Fibroblast of skin of right quadriceps (primary cell): ENCODE results near the gene EIF4E1B.
A peak's percentile ranks its signal among the peaks of the same experiment; 100 is the strongest.
"Not testable (repeated sequence)": the region's sequence is repeated elsewhere in the genome, so short reads cannot be mapped to it uniquely, and the experiment has no call there.

Source experiments
- DNase-seq: peaks from one replicate; pipeline ENCODE4 v3.0.0-alpha.2; 2013

Gene EIF4E1B, protein sequence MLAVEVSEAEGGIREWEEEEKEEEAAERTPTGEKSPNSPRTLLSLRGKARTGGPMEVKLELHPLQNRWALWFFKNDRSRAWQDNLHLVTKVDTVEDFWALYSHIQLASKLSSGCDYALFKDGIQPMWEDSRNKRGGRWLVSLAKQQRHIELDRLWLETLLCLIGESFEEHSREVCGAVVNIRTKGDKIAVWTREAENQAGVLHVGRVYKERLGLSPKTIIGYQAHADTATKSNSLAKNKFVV

GRCh38 chr5:176629853-176630680, at the start of gene EIF4E1B, which contains the start of gene SNCB:
Gene EIF4E1B (plus strand): TSS chr5:176630675. CDS start chr5:176642788, 12,113 bp downstream.
Gene SNCB (minus strand): TSS chr5:176630534. CDS start chr5:176629654, 880 bp downstream.
- DNase-seq, result peak; percentile 24

DNA sequence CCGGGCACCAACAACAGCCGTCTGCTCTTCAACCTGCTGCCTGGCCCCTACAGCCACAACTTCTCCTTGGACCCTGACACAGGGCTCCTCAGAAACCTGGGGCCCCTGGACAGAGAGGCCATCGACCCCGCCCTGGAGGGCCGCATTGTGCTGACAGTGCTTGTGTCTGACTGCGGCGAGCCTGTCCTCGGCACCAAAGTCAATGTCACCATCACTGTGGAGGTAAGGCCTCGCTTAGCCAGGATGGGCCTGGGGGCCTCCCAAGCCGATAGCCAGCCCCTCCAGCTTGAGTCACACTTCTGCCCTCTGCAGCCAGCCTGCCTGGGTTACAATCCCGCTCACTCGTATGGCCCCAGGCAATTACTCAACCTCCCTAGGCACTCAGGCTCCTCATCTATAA, 49.1 kb upstream of the EIF4E1B start:
- DNase-seq, result no peak

DNA sequence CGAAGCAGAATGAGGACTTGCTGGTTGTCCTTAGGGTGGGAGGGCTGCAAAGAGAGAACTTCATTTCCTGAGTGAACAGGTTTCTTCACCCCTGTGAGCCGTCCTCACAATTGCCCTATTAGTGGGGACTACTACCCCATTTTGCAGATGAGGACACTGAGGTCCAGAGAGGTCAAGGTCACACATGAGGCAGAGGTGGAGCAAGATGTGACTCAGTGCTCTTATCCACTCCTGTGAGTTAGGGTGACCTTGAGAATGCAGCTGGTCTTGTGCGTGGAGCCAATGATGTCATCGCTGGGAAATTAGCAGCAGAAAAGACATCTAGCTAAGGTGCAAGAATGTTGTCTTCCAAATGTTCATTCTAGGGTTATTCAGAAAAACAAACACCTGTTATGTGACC, 47.4 kb upstream of the EIF4E1B start:
- no peak for DNase-seq

DNA sequence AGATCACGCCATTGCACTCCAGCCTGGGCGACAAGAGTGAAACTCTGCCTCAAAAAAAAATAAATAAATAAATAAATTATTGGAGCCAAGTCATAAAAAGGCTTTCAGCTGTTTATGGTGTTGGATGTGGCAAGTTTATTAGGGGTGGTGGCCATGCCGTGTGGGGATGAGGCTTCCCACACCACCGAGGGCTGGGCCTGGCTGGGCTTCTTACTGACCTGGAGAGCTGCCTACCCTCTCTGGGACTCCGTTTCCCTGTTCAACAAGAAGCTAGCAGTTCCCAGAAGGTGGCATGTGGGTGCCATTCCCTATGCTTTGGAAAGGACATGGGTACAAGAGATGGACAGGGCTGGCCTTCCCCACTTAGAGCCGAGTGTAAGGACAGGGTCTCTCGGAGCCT, 43.1 kb upstream of the EIF4E1B start:
- DNase-seq, result no peak

DNA sequence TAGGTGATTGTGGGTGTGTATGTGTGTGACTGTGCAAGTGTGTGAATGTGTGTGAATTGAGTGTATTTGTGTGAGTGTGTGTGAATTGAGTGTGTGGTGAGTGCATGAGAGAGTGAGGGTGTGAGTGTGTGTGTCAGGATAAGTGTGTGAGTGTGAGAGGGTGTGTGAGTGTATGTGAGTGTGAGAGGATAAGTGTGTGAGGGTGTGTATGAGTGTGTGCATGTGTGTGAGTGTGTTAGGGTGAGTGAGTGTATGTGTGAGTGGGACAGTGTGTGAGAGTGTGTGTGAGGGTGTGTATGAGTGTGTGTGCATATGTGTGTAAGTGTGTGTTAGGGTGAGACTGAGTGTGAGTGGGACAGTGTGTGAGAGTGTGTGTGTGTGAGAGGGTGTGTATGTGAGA, 42.2 kb upstream of the EIF4E1B start:
- no peak for DNase-seq

DNA sequence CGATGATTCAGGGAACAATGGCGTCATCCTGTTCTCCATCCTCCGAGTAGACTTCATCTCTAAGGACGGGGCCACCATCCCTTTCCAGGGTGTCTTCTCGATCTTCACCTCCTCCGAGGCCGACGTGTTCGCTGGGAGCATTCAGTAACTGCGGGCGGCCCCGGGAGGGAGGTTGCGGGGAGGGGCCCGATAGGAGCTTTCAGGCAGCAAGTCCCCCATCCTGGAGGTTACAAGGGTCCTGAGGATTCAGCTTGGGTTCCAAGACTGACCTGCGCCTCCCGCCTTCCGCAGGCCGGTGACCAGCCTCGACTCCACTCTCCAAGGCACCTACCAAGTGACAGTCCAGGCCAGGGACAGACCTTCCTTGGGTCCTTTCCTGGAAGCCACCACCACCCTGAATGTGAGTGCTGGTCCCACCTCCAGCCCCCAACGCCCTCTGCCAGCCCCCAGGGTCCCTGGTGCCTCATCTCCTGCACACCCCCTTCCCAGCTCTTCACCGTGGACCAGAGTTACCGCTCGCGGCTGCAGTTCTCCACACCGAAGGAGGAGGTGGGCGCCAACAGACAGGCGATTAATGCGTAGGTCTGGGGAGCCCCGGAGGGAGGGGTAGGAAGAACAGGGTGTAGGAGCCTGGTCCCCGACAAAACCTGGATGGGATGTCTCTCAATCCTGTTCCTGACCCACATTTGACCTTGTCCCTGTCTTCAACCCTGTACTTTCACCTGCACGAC, 41.3 kb upstream of the EIF4E1B start:
- no peak for DNase-seq

DNA sequence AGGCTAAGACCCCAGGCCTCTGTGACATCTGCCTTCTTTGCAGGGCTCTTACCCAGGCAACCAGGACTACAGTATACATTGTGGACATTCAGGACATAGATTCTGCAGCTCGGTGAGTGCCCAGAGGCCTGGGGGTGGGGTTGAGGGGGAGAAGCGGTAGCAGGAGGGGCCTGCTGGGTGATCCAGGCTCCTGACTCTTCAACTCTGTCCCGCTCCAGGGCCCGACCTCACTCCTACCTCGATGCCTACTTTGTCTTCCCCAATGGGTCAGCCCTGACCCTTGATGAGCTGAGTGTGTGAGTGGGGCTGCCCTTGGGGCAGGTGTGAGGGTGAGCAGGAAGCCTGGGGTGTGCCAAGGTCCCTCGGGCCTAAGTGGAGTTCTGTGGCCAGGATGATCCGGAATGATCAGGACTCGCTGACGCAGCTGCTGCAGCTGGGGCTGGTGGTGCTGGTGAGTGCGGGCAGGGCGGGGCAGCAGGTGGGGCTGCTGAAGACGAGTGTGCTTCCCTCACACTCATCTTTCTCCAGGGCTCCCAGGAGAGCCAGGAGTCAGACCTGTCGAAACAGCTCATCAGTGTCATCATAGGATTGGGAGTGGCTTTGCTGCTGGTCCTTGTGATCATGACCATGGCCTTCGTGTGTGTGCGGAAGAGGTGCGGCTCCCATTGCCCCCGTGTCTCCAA, 40.3 kb upstream of the EIF4E1B start:
- DNase-seq, result no peak

DNA sequence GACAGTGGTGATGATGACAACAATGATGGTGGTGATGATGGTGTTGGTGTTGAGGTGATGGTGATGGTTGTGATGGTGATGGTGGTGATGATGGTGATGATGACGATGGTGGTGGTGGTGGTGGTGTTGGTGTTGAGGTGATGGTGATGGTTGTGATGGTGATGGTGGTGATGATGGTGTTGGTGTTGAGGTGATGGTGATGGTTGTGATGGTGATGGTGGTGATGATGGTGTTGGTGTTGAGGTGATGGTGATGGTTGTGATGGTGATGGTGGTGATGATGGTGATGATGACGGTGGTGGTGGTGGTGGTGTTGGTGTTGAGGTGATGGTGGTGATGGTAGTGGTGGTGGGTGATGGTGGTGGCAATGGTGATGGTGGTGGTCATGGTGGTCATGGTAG, 38.8 kb upstream of the EIF4E1B start:
- not testable (repeated sequence) for DNase-seq

DNA sequence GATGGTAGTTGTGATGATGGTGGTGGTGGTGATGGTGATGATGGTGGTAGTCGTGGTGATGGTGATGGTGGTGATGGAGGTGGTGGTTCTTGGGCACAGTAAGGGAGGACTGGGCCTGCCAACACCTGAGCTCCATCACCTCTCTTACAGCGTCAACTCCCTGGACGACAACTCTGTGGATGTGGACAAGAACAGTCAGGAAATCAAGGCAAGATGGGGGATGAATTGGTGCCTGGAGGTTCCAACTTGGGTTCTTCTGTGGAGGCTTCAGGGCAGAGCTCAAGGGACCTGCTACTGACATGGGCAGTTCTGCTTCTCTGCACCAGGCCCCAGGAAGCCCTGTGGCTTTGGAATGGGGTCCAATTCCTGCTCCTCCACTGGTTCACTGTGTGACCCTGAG, 37.9 kb upstream of the EIF4E1B start:
- DNase-seq, result no peak

DNA sequence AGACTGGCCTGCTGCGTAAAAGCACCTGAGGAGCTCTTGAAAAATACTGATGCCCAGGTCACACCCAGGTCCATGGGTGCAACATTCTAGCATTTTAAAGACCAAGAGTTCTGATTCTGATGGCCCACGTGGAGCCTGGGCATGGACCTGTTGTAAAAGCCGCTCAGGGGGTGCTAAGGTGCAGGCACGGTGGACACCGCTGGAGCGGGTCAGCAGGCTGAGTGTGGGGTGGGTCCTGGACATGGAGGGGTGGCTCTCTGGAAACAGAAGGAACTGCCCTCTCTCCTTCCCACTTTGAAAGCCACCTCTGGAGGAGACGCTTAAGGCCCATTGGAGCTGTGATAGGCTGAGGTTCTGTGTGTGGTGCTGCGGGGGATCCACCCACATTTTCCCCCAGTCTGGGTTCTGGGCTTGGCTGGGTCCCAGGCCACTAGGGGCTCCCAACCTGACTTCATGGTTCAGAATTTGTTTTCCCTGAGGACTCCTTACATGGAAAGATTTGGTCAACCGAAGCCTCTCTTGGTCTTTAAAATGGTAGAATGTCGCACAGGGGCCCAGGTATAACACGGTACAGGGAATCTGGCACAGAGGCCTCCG, 37.1 kb upstream of the EIF4E1B start:
- DNase-seq, result no peak

GRCh38 chr5:176594554-176594953, 35.9 kb upstream of the EIF4E1B start:
- no peak for DNase-seq

- no peak for DNase-seq
Measured at GRCh38 chr5:176595386-176595943, 35.0 kb upstream of the EIF4E1B start.

DNA sequence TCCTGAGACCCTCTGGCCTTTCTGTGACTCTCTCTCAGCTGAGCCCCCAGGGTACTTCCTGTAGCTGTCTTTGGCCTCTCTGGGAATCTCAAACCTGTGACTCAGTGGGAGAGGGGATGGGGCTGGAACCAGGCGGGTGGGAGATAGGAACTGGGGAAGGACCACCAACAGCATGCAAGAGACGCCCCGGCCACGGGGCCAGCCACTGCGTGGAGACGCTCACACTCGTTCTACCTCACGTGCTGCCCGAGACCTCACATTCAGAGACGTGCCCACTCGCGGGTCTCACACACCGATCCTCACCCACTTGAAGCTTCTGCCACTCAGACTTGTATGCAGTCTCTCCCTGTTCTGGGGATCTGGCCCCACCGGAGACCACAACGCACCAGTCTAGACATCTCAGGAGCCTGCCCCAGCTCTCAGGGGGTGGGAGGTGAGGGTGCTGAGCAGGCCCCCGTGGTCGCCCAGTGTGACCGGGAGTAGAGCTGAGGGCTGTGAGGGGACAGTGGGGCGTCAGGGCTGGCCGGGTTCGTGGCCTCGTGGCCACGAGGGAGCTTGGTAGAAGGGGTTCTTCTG, 34.3 kb upstream of the EIF4E1B start:
- no peak for DNase-seq

DNA sequence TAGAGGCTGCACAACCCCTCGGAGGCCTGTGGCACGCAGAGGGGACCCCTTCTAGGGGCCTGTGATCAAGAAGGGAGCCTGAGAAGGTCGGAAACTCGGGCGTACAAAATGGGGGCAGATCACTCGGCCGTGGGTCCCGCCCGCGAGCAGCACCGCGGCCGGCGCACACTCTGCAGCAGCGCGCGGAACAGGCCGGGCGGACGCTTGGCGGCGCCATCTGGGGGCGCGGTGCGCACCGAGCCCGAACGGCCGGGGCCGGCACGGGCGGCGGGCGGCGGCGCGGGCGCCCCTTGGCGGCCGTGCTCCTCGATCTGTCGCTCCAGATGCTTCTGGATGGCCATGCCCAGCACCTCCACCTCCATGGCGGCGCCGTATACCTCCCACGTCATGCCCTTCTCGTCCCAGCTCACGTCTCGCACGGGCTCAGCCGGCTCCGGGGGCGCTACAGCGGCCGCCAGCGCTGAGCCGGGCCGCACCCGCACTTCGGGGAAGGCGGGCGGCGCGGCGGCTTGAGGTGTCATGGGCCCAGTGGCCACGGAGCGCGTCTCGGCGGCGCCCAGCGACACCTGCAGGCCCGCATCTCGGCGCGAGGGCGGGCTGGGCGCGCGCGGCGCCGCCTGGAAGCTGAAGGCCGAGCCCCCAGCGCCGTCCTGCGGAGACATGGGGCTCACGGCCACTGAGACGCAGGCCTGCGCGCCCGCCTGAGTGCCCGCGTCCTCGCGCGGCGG, 33.6 kb upstream of the EIF4E1B start:
- DNase-seq, result peak; percentile 19

DNA sequence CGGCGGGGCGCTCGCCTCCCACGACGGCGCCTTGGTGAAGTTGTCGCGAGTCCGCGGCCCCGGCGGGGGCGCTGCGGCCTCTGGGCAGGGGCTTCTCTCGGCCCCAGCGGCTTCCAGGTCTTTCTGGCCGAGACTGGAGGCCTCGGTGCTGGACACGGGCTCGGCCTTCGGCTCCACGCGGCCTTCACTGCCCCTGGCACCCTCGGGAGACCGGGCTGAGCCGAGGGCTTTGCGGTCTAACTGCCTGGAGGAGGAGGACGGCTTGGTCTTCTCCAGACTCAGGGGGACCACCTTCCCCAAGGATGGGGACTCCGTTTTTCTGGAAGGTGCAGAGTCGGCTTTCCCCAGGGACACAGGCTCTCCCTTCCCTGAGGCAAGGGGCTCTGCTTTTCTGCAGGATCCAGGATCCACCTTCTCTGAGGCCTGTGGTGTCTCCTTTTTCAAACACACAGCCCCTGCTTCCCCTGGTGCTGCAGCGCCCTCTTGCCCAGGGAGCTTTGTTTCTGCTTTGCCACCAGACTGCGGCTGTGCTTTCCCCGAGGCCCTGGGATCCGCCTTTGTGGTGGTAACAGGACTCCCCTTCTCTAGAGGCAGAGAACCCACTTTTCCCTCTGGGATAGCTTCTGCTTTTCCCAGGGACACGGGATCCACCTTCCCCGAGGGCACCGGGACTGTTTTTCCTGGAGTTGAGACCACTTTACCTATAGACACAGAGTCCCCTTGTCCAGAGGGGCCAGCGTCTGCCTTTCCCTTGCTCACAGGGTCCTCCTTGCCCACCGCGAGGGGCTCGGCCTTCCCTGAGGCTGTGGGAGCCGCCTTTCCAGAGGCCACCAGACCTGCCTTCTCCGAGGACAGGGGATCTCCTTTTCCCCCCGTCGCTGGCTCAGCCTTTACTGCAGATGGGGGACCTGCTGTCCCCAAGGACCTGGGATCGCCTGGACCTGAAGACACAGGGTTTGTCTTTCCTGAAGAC, 32.8 kb upstream of the EIF4E1B start:
- no peak for DNase-seq

GRCh38 chr5:176599749-176600430, 30.6 kb upstream of the EIF4E1B start:
- DNase-seq, result peak; percentile 18

DNA sequence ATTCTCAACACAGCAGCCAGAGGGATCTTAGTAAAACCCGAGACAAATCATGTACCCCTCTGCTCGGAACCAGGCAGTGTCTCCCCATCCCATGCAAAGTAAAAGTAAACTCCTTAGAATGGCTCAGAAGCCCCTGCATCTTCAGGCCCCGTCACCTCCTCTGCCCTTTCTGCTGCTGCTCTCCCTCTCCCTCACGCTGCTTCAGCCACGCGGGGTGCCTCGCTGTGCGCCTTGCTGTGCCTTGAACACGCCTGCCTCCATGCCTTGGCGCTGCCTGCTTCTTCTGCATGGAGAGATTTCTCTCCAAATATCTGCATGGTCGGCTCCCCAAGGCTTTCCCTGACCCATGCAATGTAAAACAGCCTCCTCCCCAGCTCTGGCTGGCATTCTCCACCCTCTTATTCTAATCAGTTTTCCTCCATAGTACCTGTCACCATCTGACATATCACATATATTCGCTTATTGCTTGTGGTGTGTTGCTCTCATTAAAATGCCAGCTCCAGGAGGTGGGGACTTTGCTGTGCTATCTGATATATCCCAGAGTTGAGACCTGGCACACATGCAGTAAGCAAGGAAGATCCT, 28.5 kb upstream of the EIF4E1B start:
- DNase-seq, result no peak

DNA sequence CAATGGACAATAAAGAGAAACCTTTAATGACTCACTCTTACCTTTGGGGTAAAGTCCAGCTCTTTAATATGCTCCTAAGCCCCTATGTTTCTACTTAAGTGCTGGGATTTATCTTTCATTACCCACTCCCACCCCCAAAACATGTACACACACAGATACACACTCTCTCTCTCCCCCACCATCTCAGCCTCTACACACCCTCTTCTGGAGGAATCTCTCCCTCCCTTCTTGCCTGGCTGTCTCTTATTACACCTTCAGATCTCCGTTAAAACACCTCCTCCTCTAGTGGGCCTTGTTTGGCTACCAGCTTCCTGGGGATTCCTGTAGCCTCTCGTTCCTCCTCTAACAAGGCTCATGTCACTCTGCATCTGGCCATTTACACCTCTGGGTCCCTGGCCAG, 27.4 kb upstream of the EIF4E1B start:
- no peak for DNase-seq

- no peak for DNase-seq
Measured at GRCh38 chr5:176606032-176606431, 24.4 kb upstream of the EIF4E1B start.
